HCT116 (cell line): ENCODE results near the gene IL19. TPM values are rescaled to one million over a fixed set of nuclear protein-coding genes. Genes with fewer than 3 reads are reported as not detected.
A peak's percentile ranks its signal among the peaks of the same experiment; 100 is the strongest.

ENCODE experiments used
- ATAC-seq: fragments of 200-7000 bp; cut with Tn5 transposase; 2 replicates; pipeline ENCODE4 v1.9.1; 2020; ENCODE audit warnings: mild to moderate bottlenecking, moderate library complexity
- BruUV-seq: library from RNA; stranded (reverse); fragments of 400-500 nt; replicated peaks from 2 replicates; lab custom pipeline; 2021; lab: Mats Ljungman, UMichigan
- CTCF ChIA-PET: fragments of 300-600 bp; sonication (Branson Sonifier 250); formaldehyde crosslinking; loops from one replicate; lab custom pipeline; 2021; ENCODE audit warnings: antibody characterized with exemption; lab: Charles Lee
- POLR2A ChIA-PET: fragments of 300-600, 350-600 bp; sonication (Branson Sonifier 250); formaldehyde crosslinking; loops from one replicate; lab custom pipeline; 2021; ENCODE audit warnings: antibody characterized with exemption; lab: Charles Lee
- RAD21 ChIA-PET, 2 experiments: fragments of 300-600 bp; sonication (Branson Sonifier 250); formaldehyde crosslinking; loops; one replicate each; lab custom pipeline; 2023; ENCODE audit warnings: low total read pairs in 2 of 2; ENCODE audit not compliant: uncharacterized antibody in 2 of 2, unreplicated experiment in 2 of 2, low non-redundant PET in 1 of 2; lab: Charles Lee
- DNase-seq: peaks from one replicate; pipeline ENCODE4 v3.0.0-alpha.2; 2010; ENCODE audit warnings: low read depth, low spot score
- H2AFZ ChIP-seq: fragments of 200-600 bp; shearing (Covaris generic), sonication (generic); 2 replicates; pipeline ENCODE4 v1.6.1; 2017; ENCODE audit warnings: low read depth, mixed run types, mixed read lengths, antibody characterized with exemption, low read length; ENCODE audit not compliant: poor library complexity, severe bottlenecking
- H3K27ac ChIP-seq: 2 replicates; pipeline ENCODE4 v1.5.1; 2012; ENCODE audit warnings: low read depth, low read length
- H3K27me3 ChIP-seq: fragments of 200-600 bp; sonication (generic); 2 replicates; pipeline ENCODE4 v1.6.1; 2016; ENCODE audit warnings: mixed run types, low read length, mixed read lengths; ENCODE audit not compliant: insufficient read depth
- H3K36me3 ChIP-seq, 2 experiments: fragments of 200-500 bp in 1 of 2; fragments of 200-600 bp in 1 of 2; sonication (Bioruptor generic) in 1 of 2; sonication (generic) in 1 of 2; 2 replicates each; pipeline versions ENCODE4 v1.5.1 to v1.6.1; 2014 to 2016; ENCODE audit warnings: low read length in 2 of 2, inconsistent platforms in 1 of 2, mixed read lengths in 1 of 2, mixed run types in 1 of 2; ENCODE audit not compliant: insufficient read depth in 2 of 2, control insufficient read depth in 1 of 2
- H3K4me1 ChIP-seq, 2 experiments: fragments of 200-600 bp in 1 of 2; sonication (generic) in 1 of 2; 2 replicates each; pipeline versions ENCODE4 v1.5.1 to v1.6.1; 2012 to 2017; ENCODE audit warnings: low read length in 2 of 2, inconsistent platforms in 1 of 2, mild to moderate bottlenecking in 1 of 2, mixed read lengths in 1 of 2, mixed run types in 1 of 2, moderate library complexity in 1 of 2; ENCODE audit not compliant: insufficient read depth in 2 of 2, control insufficient read depth in 1 of 2
- H3K4me2 ChIP-seq: fragments of 200-600 bp; sonication (generic); 2 replicates; pipeline ENCODE4 v1.6.1; 2017; ENCODE audit warnings: mixed run types, low read length, mixed read lengths
- H3K4me3 ChIP-seq, 2 experiments: fragments of 200-600 bp in 1 of 2; sonication (generic) in 1 of 2; replicated peaks in 1 of 2; 2 replicates each; pipeline ENCODE4 v1.5.1; 2011 to 2016; ENCODE audit warnings: low read length in 2 of 2, control low read depth in 1 of 2, low read depth in 1 of 2, mild to moderate bottlenecking in 1 of 2, mixed read lengths in 1 of 2, mixed run types in 1 of 2
- H3K79me2 ChIP-seq: fragments of 200-600 bp; sonication (generic); 2 replicates; pipeline ENCODE4 v1.6.1; 2017; ENCODE audit warnings: mild to moderate bottlenecking, mixed run types, low read length, moderate library complexity, mixed read lengths; ENCODE audit not compliant: insufficient read depth
- H3K9ac ChIP-seq: fragments of 200-600 bp; sonication (generic); 2 replicates; pipeline ENCODE4 v1.6.1; 2016; ENCODE audit warnings: low read length, mixed read lengths
- H3K9me2 ChIP-seq: fragments of 200-600 bp; sonication (generic), shearing (Covaris generic); 2 replicates; pipeline ENCODE4 v1.6.1; 2017; ENCODE audit warnings: mixed run types, mild to moderate bottlenecking, moderate library complexity; ENCODE audit not compliant: insufficient read depth
- H3K9me3 ChIP-seq, 2 experiments: fragments of 200-500 bp in 1 of 2; fragments of 200-600 bp in 1 of 2; sonication (Bioruptor generic) in 1 of 2; sonication (generic) in 1 of 2; 2 replicates each; pipeline ENCODE4 v1.6.1; 2014 to 2017; ENCODE audit warnings: low read length in 2 of 2, mixed read lengths in 2 of 2, inconsistent platforms in 1 of 2, low read depth in 1 of 2, mild to moderate bottlenecking in 1 of 2, mixed run types in 1 of 2, moderate library complexity in 1 of 2; ENCODE audit not compliant: control insufficient read depth in 1 of 2, insufficient read depth in 1 of 2
- H4K20me1 ChIP-seq: fragments of 200-600 bp; sonication (generic), shearing (Covaris generic); 2 replicates; pipeline ENCODE4 v1.6.1; 2017; ENCODE audit warnings: mixed run types, mild to moderate bottlenecking, moderate library complexity; ENCODE audit not compliant: insufficient read depth
- CBX3 ChIP-seq: IDR thresholded peaks from 2 replicates; pipeline ENCODE4 v1.6.1; 2012; ENCODE audit warnings: low read depth
- CEBPB ChIP-seq: IDR thresholded peaks from 2 replicates; pipeline ENCODE4 v1.6.1; 2012; ENCODE audit warnings: low read depth
- FOSL1 ChIP-seq: IDR thresholded peaks from 2 replicates; pipeline ENCODE4 v1.6.1; 2012; ENCODE audit warnings: low read depth
- ZNF274 ChIP-seq: fragments of 200-500 bp; sonication (Bioruptor generic); IDR thresholded peaks from 2 replicates; pipeline ENCODE4 v1.6.1; 2014; ENCODE audit warnings: mild to moderate bottlenecking, low read depth, low read length, inconsistent platforms
- intact Hi-C: fragments of 100-400 bp; cut with micrococcal nuclease; formaldehyde crosslinking; loops from 2 replicates; pipeline ENCODE4 v1.10.0; 2022
- total RNA-seq: library from RNA; stranded (reverse); gene quantifications from one replicate; pipeline ENCODE4 v1.2.1, GENCODE V29; 2021; ENCODE audit not compliant: unreplicated experiment
- TF ChIP-seq, protein P1 (sequence below), 3 experiments: fragments of 200-600 bp in 1 of 3; sonication (generic) in 1 of 3; IDR thresholded peaks in 2 of 3; conservative IDR thresholded peaks in 1 of 3; 2 replicates each; pipeline ENCODE4 v1.5.1; 2012 to 2017; ENCODE audit warnings: low read depth in 2 of 3, low read length in 2 of 3, antibody characterized with exemption in 1 of 3, borderline replicate concordance in 1 of 3, control low read depth in 1 of 3, mild to moderate bottlenecking in 1 of 3, mixed read lengths in 1 of 3, mixed run types in 1 of 3, moderate library complexity in 1 of 3; ENCODE audit not compliant: insufficient read depth in 1 of 3

Gene IL19
- total RNA-seq, 1 experiment from 2014 or later, result not detected

DNA sequence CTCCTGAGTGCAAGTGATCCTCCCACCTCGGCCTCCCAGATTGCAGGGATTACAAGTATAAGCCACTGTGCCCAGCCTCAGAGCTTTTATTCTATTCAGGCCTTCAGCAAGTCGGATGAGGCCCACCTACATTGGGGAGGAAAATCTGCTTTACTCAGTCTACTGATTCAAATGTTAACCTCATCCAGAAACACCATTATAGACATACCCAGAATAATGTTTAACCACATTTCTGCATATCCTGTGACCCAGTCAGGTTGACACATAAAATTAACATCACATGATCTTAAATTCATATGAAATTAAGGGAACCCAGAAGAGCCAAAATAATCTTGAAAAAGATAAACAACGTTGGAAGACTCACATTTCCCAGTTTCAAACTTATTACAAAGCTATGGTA lies 109.7 kb downstream of the IL19 start:
- ATAC-seq (no peak), DNase-seq (no peak)
- Histone ChIP-seq H2AFZ (no peak overlapping the region), H3K4me2 (no peak overlapping the region), H3K27ac (no peak overlapping the region), H4K20me1 (no peaks in the 10 kb centered on the region), H3K9ac (no peak overlapping the region), H3K4me1 (no peaks in the 10 kb centered on the region), H3K9me3 (peaks cover 9 to 16% of the 10 kb centered on the region in 2 experiments; a peak in 2 of 4 replicates), H3K79me2 (no peaks in the 10 kb centered on the region), H3K36me3 (no peaks in the 10 kb centered on the region), H3K27me3 (no peaks in the 10 kb centered on the region), H3K4me3 (no peak overlapping the region), H3K9me2 (no peaks in the 10 kb centered on the region)
- ChIA-PET POLR2A (no interaction called here), CTCF (no interaction called here), RAD21 (no interaction called here)
- intact Hi-C loops, result no loop called here
- BruUV-seq, result no TSS peak
- TF ChIP-seq ZNF274, result no peak
- no peak for TF ChIP-seq CEBPB
- TF ChIP-seq CBX3, result no peak
- TF ChIP-seq FOSL1, result no peak

GRCh38 chr1:206882555-206882954 lies 112.0 kb downstream of the IL19 start:
- TF ChIP-seq CEBPB, result no peak
- TF ChIP-seq, protein P1, sequence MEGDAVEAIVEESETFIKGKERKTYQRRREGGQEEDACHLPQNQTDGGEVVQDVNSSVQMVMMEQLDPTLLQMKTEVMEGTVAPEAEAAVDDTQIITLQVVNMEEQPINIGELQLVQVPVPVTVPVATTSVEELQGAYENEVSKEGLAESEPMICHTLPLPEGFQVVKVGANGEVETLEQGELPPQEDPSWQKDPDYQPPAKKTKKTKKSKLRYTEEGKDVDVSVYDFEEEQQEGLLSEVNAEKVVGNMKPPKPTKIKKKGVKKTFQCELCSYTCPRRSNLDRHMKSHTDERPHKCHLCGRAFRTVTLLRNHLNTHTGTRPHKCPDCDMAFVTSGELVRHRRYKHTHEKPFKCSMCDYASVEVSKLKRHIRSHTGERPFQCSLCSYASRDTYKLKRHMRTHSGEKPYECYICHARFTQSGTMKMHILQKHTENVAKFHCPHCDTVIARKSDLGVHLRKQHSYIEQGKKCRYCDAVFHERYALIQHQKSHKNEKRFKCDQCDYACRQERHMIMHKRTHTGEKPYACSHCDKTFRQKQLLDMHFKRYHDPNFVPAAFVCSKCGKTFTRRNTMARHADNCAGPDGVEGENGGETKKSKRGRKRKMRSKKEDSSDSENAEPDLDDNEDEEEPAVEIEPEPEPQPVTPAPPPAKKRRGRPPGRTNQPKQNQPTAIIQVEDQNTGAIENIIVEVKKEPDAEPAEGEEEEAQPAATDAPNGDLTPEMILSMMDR (IDR thresholded peaks at IDR 0.05 in 2 of 3, conservative IDR thresholded peaks at IDR 0.05 in 1 of 3; ENCODE audit: borderline replicate concordance in 1 of 3, insufficient read depth in 1 of 3, low read depth in 2 of 3, low read length in 2 of 3), result peak in 2 of 3 experiments; percentile 28 to 44; a peak in 1 of 6 replicates
- RAD21 ChIA-PET, result no interaction called here
- Histone ChIP-seq H3K9ac (no peak overlapping the region), H3K4me2 (no peak overlapping the region), H3K4me1 (no peaks in the 10 kb centered on the region), H2AFZ (no peak overlapping the region), H3K9me3 (peaks cover 9 to 10% of the 10 kb centered on the region in 2 experiments; a peak in 2 of 4 replicates), H3K27ac (no peak overlapping the region), H3K36me3 (no peaks in the 10 kb centered on the region), H4K20me1 (no peaks in the 10 kb centered on the region), H3K27me3 (no peaks in the 10 kb centered on the region), H3K4me3 (no peak overlapping the region), H3K79me2 (no peaks in the 10 kb centered on the region), H3K9me2 (no peaks in the 10 kb centered on the region)
- no peak for DNase-seq
- ATAC-seq, result no peak
- BruUV-seq, result no TSS peak
- intact Hi-C loops, result no loop called here
- CTCF ChIA-PET, result no interaction called here
- POLR2A ChIA-PET, result no interaction called here
